ENCODE data around the gene CAMSAP1.
"Not testable (repeated sequence)": the region's sequence is repeated elsewhere in the genome, so short reads cannot be mapped to it uniquely, and the experiment has no call there.

Gene CAMSAP1

DNA sequence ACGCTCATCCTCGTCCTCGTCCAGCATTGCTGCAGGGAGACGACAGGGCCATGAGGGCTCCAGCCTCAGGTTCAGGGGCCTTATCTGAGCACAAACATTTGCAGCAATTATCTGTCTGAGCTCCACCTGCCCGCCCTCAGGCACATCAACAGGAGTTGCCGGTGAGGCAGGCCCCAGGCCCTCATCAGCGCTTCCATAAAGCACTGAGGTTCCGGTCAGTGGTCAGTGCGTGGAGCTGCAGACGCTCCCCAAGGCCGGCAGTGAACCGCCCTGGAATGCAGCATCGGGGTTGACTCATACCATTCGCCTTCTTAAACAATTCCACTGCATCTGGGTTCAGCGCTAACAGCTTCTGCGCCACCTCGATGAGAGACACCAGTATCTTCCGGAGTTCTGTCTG is 38.6 kb upstream of the CAMSAP1 start:
- peaks cover 12% of the 10 kb centered on the region for H3K4me1 ChIP-seq (ENCODE audit: insufficient read depth, insufficient read length)
- TF ChIP-seq YY1 (IDR thresholded peaks at IDR 0.05; ENCODE audit: insufficient read depth, insufficient read length): no peak
- no peaks in the 10 kb centered on the region for H3K27me3 ChIP-seq (ENCODE audit: insufficient read depth, insufficient read length)
- H3K4me3 ChIP-seq (ENCODE audit: insufficient read length, low read depth): no peak overlapping the region
- H3K9ac ChIP-seq (ENCODE audit: insufficient read length, low read depth): no peak overlapping the region
- no peak for DNase-seq (ENCODE audit: low read depth, low spot score)
- H3K9me3 ChIP-seq (ENCODE audit: insufficient read depth, low read length): no peaks in the 10 kb centered on the region
- H3K36me3 ChIP-seq (ENCODE audit: insufficient read depth, insufficient read length, low read length): peaks cover 82% of the 10 kb centered on the region

DNA sequence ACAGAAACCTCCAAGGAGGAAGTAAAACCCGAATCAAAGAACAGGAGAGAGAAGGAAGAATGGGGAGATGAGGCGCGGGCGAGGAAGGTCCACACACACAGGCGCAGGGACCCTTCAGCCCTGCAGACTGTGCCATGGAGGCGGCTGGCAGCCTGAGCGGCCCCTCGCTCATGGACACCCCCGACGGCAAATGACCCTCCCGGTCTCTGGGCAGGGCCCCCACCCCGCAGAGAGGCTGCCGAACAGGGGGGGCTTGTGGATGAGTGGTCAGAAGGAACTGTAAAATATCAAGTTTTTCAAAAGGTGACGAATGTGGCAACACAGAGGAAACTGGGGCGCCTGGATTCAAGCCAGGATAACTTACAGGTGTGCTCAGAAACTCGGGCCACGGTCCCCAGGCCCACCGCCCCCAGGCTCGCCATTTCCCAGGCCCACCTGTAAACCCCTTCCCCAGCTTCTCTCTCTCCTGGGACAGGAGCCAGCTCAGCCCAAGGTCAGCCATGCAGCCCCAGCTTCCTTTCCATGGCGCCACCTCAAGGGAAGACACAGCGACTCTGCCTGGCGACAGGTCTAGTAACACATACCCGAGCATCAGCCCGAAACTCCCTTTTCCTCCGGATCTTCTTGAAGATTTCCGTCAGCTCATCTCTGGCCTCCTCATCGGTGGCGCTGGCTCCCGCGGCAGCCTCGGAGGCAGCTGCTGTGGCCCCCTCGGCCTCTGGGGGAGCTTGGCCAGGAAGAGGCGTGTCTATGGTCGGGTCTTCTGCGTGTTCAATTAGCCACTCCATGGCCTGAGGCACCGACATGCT is 37.3 kb upstream of the CAMSAP1 start:
- Histone ChIP-seq H3K9me3 (ENCODE audit: insufficient read depth, low read length) (no peaks in the 10 kb centered on the region), H3K9ac (ENCODE audit: insufficient read length, low read depth) (no peak overlapping the region), H3K36me3 (ENCODE audit: insufficient read depth, insufficient read length, low read length) (peaks cover 80% of the 10 kb centered on the region), H3K27me3 (ENCODE audit: insufficient read depth, insufficient read length) (no peaks in the 10 kb centered on the region), H3K4me1 (ENCODE audit: insufficient read depth, insufficient read length) (peaks cover 8% of the 10 kb centered on the region), H3K4me3 (ENCODE audit: insufficient read length, low read depth) (no peak overlapping the region)
- TF ChIP-seq SUZ12 (IDR thresholded peaks at IDR 0.05; ENCODE audit: extremely low read depth, insufficient read depth, insufficient read length): no peak
- TF ChIP-seq YY1 (IDR thresholded peaks at IDR 0.05; ENCODE audit: insufficient read depth, insufficient read length): no peak
- TF ChIP-seq ZNF274 (IDR thresholded peaks at IDR 0.05; ENCODE audit: low read depth, low read length): no peak
- DNase-seq (ENCODE audit: low read depth, low spot score): no peak

DNA sequence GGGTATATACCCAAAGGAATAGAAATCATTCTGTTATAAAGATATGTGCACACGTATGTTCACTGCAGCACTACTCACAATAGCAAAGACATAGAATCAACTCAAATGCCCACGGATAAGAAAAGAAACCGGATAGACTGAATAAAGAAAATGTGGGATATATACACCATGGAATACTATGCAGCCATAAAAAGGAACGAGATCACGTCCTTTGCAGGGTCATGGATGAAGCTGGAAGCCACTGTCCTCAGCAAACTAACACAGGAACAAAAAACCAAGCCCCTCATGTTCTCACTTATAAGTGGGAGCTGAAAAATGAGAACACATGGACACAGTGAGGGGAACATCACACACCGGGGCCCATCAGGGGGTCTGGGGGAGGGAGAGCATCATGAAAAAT is 36.3 kb upstream of the CAMSAP1 start:
- H3K27me3 ChIP-seq (ENCODE audit: insufficient read depth, insufficient read length); H3K4me3 ChIP-seq (ENCODE audit: insufficient read length, low read depth); H3K4me1 ChIP-seq (ENCODE audit: insufficient read depth, insufficient read length); H3K9me3 ChIP-seq (ENCODE audit: insufficient read depth, low read length); DNase-seq (ENCODE audit: low read depth, low spot score); H3K9ac ChIP-seq (ENCODE audit: insufficient read length, low read depth): not testable (repeated sequence)
- peaks cover 82% of the 10 kb centered on the region for H3K36me3 ChIP-seq (ENCODE audit: insufficient read depth, insufficient read length, low read length)

DNA sequence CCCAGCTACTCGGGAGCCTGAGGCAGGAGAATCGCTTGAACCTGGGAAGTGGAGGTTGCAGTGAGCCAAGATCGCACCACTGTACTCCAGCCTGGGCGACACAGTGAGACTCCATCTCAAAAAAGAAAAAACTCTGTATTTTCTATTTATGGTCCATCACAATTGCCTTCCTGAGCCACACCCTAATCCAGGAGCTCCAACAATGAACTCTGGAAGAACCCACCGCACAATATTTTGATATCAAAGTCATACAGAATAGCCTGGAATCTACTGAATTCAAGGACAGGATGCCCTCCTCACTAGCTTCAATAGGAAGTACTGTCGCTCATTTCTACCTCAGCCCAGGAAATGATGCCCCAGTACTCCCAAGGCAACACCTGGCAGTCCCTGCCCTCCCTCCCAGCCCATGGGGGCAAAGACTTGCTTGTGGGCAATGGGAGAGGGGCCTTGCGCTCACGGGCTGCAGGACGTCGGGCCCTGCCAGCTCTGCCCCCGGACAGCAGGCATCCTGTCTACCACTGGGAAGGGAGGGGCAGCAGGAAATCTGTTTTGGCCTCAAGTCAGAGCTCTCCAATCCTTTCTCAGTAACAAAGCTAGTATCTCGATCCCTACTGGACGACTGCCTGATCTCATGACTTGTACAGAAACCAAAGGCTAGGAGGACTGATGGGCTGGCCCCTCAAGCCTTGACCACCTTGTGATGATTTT is 34.1 kb upstream of the CAMSAP1 start:
- TF ChIP-seq ZNF274 (IDR thresholded peaks at IDR 0.05; ENCODE audit: low read depth, low read length) (no peak), SUZ12 (IDR thresholded peaks at IDR 0.05; ENCODE audit: extremely low read depth, insufficient read depth, insufficient read length) (no peak), YY1 (IDR thresholded peaks at IDR 0.05; ENCODE audit: insufficient read depth, insufficient read length) (no peak)
- Histone ChIP-seq H3K36me3 (ENCODE audit: insufficient read depth, insufficient read length, low read length) (peaks cover 80% of the 10 kb centered on the region), H3K27me3 (ENCODE audit: insufficient read depth, insufficient read length) (no peaks in the 10 kb centered on the region), H3K9me3 (ENCODE audit: insufficient read depth, low read length) (peaks cover 7% of the 10 kb centered on the region), H3K4me3 (ENCODE audit: insufficient read length, low read depth) (no peak overlapping the region), H3K4me1 (ENCODE audit: insufficient read depth, insufficient read length) (no peaks in the 10 kb centered on the region), H3K9ac (ENCODE audit: insufficient read length, low read depth) (no peak overlapping the region)
- DNase-seq (ENCODE audit: low read depth, low spot score): no peak

DNA sequence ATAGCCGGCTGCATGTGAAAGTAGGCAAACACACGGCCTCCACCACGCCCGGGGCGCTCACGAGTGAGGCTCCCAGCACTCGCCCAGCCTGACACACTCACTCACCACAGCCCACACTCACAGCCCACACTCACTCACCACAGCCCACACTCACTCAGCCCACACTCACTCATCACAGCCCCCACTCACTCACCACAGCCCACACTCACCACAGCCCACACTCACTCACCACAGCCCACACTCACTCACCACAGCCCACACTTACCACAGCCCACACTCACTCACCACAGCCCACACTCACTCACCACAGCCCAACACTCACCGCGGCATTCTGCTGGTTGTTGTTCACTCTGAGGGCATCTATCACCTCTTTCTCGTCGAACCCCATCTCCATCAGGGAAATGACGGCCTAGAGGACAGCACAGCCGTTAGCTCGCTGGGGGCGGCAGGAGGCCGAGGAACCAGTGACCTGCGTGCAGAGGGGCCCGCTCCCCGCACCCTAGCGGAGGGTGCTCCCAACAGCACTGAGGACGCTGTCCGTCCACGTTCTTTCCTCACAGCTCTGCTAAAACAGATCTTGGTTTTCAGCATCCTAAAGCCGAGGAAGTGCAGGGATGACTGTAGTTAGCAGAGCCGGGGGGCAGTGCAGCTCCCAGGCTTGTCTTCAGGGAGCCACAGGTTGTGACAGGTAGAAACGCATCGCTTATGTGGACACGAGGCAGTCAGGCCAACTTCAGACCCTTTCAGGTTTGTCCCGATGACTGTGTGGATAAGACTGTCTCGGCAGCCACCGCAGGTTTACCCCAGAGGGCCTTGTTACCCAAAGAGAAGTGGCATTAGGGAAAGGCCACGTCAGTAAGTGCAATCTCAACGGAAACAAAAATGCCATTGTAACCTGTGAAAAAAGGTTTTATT is 32.3 kb upstream of the CAMSAP1 start:
- H3K9ac ChIP-seq (ENCODE audit: insufficient read length, low read depth): no peak overlapping the region
- H3K36me3 ChIP-seq (ENCODE audit: insufficient read depth, insufficient read length, low read length): peaks cover 74% of the 10 kb centered on the region
- no peak for TF ChIP-seq SUZ12 (IDR thresholded peaks at IDR 0.05; ENCODE audit: extremely low read depth, insufficient read depth, insufficient read length)
- no peak for TF ChIP-seq YY1 (IDR thresholded peaks at IDR 0.05; ENCODE audit: insufficient read depth, insufficient read length)
- no peak for TF ChIP-seq ZNF274 (IDR thresholded peaks at IDR 0.05; ENCODE audit: low read depth, low read length)
- no peaks in the 10 kb centered on the region for H3K27me3 ChIP-seq (ENCODE audit: insufficient read depth, insufficient read length)
- no peak overlapping the region for H3K4me3 ChIP-seq (ENCODE audit: insufficient read length, low read depth)
- peaks cover 13% of the 10 kb centered on the region for H3K9me3 ChIP-seq (ENCODE audit: insufficient read depth, low read length)
- H3K4me1 ChIP-seq (ENCODE audit: insufficient read depth, insufficient read length): no peaks in the 10 kb centered on the region
- no peak for DNase-seq (ENCODE audit: low read depth, low spot score)

DNA sequence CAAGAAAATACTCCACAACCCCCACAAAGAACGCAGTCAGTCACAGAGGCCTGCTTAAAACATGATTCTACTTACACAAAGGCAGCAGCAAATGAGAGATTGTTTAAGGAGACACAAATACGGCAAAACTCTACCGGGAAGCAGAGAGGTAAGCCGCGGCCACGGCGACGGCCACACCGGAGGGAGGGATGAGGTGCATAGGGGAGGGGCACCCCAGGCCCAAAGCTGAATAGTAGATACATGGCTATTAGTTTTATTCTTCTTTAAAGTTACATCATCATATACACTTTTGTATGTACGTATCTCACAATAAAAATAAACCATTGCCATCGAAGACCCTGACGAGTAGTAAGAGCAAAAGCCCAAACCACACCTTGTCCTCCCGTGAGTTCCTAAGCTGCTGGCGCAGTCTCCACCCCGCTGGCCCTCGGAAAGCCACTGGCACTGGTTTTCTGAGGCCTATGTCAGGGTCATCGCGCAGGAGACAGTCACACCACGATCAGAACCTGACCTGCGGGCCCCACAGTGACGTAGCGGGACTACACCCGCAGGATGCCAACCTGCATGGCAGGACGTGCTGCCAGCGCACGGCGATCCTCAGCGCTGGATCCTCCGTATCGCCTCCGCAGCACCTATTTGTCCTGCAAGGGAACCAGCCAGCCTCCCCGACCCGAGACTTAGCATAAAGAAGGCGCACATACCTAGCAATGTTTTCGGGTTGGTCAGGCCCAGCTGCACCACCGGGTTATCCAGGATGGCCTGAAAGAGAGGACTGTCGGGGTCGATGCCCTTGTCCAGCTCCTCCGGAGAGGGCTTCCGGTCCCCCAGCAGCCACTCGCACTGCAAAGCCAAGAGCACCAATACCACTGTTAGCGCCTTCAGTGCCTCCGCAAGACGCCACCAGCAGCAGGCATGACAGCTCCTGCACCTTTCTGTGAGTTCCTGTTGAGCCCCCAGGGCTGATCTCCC is 30.5 kb upstream of the CAMSAP1 start:
- Histone ChIP-seq H3K9me3 (ENCODE audit: insufficient read depth, low read length) (peaks cover 13% of the 10 kb centered on the region), H3K27me3 (ENCODE audit: insufficient read depth, insufficient read length) (no peaks in the 10 kb centered on the region), H3K4me1 (ENCODE audit: insufficient read depth, insufficient read length) (no peaks in the 10 kb centered on the region), H3K4me3 (ENCODE audit: insufficient read length, low read depth) (no peak overlapping the region), H3K36me3 (ENCODE audit: insufficient read depth, insufficient read length, low read length) (peaks cover 70% of the 10 kb centered on the region), H3K9ac (ENCODE audit: insufficient read length, low read depth) (no peak overlapping the region)
- no peak for DNase-seq (ENCODE audit: low read depth, low spot score)
- TF ChIP-seq SUZ12 (IDR thresholded peaks at IDR 0.05; ENCODE audit: extremely low read depth, insufficient read depth, insufficient read length): no peak
- no peak for TF ChIP-seq YY1 (IDR thresholded peaks at IDR 0.05; ENCODE audit: insufficient read depth, insufficient read length)
- no peak for TF ChIP-seq ZNF274 (IDR thresholded peaks at IDR 0.05; ENCODE audit: low read depth, low read length)
